ENCODE data around the gene FLG.
"Not testable (repeated sequence)": the region's sequence is repeated elsewhere in the genome, so short reads cannot be mapped to it uniquely, and the experiment has no call there.

FLG gene

GRCh38 chr1:152256394-152256793 is 68.6 kb downstream of the FLG start:
- not testable (repeated sequence) for DNase-seq (ENCODE audit: low spot score)
